GM19463 (cell line): ENCODE results near the gene LRRK1.
"Not testable (repeated sequence)": the region's sequence is repeated elsewhere in the genome, so short reads cannot be mapped to it uniquely, and the experiment has no call there.

Source experiments
- ATAC-seq: cut with Tn5 transposase; IDR thresholded peaks from one replicate; pipeline ENCODE4 v1.9.1; 2021; ENCODE audit warnings: mild to moderate bottlenecking, moderate library complexity; ENCODE audit not compliant: unreplicated experiment

Gene LRRK1

GRCh38 chr15:101088788-101089578 lies 169.8 kb downstream of the LRRK1 start:
- peak; percentile 92 for ATAC-seq

GRCh38 chr15:101089579-101090427 lies 170.6 kb downstream of the LRRK1 start:
- no peak for ATAC-seq

GRCh38 chr15:101090428-101090790 lies 171.3 kb downstream of the LRRK1 start:
- no peak for ATAC-seq

- ATAC-seq = no peak
These were observed 172.2 kb downstream of the LRRK1 start for GRCh38 chr15:101091080-101092017.

GRCh38 chr15:101092156-101092866 lies 173.2 kb downstream of the LRRK1 start:
- ATAC-seq = no peak

GRCh38 chr15:101092867-101093202 lies 173.7 kb downstream of the LRRK1 start:
- ATAC-seq = no peak

- ATAC-seq = no peak
These were observed 174.8 kb downstream of the LRRK1 start for GRCh38 chr15:101093958-101094357.

GRCh38 chr15:101095796-101096406 lies 176.7 kb downstream of the LRRK1 start:
- not testable (repeated sequence) for ATAC-seq

- ATAC-seq = no peak
These were observed 178.0 kb downstream of the LRRK1 start for GRCh38 chr15:101097111-101097510.

GRCh38 chr15:101099183-101099582 lies 180.0 kb downstream of the LRRK1 start:
- ATAC-seq = no peak

GRCh38 chr15:101100118-101100517 lies 181.0 kb downstream of the LRRK1 start:
- ATAC-seq = no peak

- ATAC-seq = no peak
These were observed 181.7 kb downstream of the LRRK1 start for GRCh38 chr15:101100593-101101442.

GRCh38 chr15:101101676-101102075 lies 182.5 kb downstream of the LRRK1 start:
- ATAC-seq = no peak

GRCh38 chr15:101102746-101103145 lies 183.6 kb downstream of the LRRK1 start:
- ATAC-seq = no peak

- no peak for ATAC-seq
These were observed 184.4 kb downstream of the LRRK1 start for GRCh38 chr15:101103598-101103997.

- ATAC-seq = no peak
These were observed 185.0 kb downstream of the LRRK1 start for GRCh38 chr15:101104141-101104540.

- ATAC-seq = no peak
These were observed 186.1 kb downstream of the LRRK1 start for GRCh38 chr15:101105059-101105891.

- ATAC-seq = no peak
These were observed 187.9 kb downstream of the LRRK1 start for GRCh38 chr15:101107101-101107500.
